Mucosa of descending colon (tissue), 3 donors: ENCODE data around the gene NKX2-2. TPM values are rescaled to one million over a fixed set of nuclear protein-coding genes. Genes with fewer than 3 reads are reported as not detected.

Source experiments
- ATAC-seq: fragments of 200-7000 bp; cut with Tn5 transposase; one replicate; pipeline ENCODE4 v1.9.1; 2020; ENCODE audit warnings: mild to moderate bottlenecking, moderate library complexity
- DNase-seq, 3 donors: peaks; one replicate each; pipeline ENCODE4 v3.0.0-alpha.2; 2020
- H3K36me3 ChIP-seq: fragments of 200-600 bp; one replicate; pipeline ENCODE4 v1.8.0; 2021; ENCODE audit warnings: low read depth, mild to moderate bottlenecking
- H3K4me1 ChIP-seq: fragments of 200-600 bp; one replicate; pipeline ENCODE4 v1.8.0; 2021; ENCODE audit warnings: low read depth, mild to moderate bottlenecking
- H3K4me3 ChIP-seq: fragments of 200-600 bp; one replicate; pipeline ENCODE4 v1.8.0; 2021; ENCODE audit warnings: mild to moderate bottlenecking
- H3K9me3 ChIP-seq: fragments of 200-600 bp; one replicate; pipeline ENCODE4 v1.8.0; 2021; ENCODE audit warnings: mild to moderate bottlenecking
- CTCF ChIP-seq: fragments of 200-600 bp; IDR thresholded peaks from one replicate; pipeline ENCODE4 v1.8.0; 2022; ENCODE audit warnings: antibody characterized with exemption, mild to moderate bottlenecking
- intact Hi-C, 2 donors: fragments of 100-400 bp; cut with DNase I in 1 of 2; cut with micrococcal nuclease in 1 of 2; formaldehyde crosslinking; loops; one replicate each; pipeline versions ENCODE4 v1.11.0 to v1.11.1; 2022; cut with DNase I, micrococcal nuclease
- total RNA-seq, 3 donors: library from RNA; stranded (reverse); fragmentation: NEBNext Ultra II Directional in 2 of 3; extraction: Animal tissue kit (Norgen Biotek cat#: 25700) in 2 of 3; gene quantifications; one replicate each; pipeline versions ENCODE4 v1.2.1 to v1.2.4, GENCODE V29; 2021 to 2023
- donor health status: DM: no; HTN: no; CAD: no; lungs with moderate emphysema.
- donor health status: DM: no; HTN: no; CAD: no.
- donor health status: DM: no; HTN: yes; CAD: no.

The NKX2-2 gene
- total RNA-seq, 3 donors from 2014 or later = 0.22 to 1.8 (median 0.81) TPM

- ATAC-seq (no peak), DNase-seq (no peak)
- no peak for TF ChIP-seq CTCF
- no peaks in the 10 kb centered on the region for H3K36me3 ChIP-seq
- peaks cover 23% of the 10 kb centered on the region for H3K4me1 ChIP-seq
- intact Hi-C loops = no loop called here
- H3K4me3 ChIP-seq = no peak overlapping the region
- H3K9me3 ChIP-seq = no peaks in the 10 kb centered on the region
These were observed 1.2 kb downstream of the NKX2-2 start for GRCh38 chr20:21512634-21513180.

GRCh38 chr20:21511850-21512633 is 1.8 kb downstream of the NKX2-2 start:
- H3K4me1 ChIP-seq = peaks cover 23% of the 10 kb centered on the region
- intact Hi-C loops = no loop called here
- no peaks in the 10 kb centered on the region for H3K36me3 ChIP-seq
- H3K9me3 ChIP-seq = no peaks in the 10 kb centered on the region
- no peak overlapping the region for H3K4me3 ChIP-seq
- ATAC-seq (peak; percentile 13), DNase-seq (no peak)
- no peak for TF ChIP-seq CTCF

DNA sequence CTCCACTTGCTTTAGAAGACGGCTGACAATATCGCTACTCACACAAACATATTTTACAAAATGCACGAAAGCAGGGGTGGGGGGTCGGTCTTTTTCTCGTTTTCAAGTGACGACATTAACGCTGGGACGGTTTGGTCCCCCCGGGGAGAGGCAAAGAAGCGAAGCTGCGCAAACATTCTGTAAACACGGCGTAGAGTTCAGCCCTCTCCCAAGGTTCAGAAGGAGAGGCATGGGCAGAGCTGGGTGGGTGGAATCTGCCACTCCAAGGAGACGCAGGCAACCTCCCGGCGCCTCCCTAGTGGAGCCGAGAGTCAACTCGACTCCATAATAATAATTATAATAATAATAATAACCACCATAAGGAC is 2.4 kb downstream of the NKX2-2 start:
- intact Hi-C loops = no loop called here
- no peak for DNase-seq
- no peak overlapping the region for H3K4me3 ChIP-seq
- H3K4me1 ChIP-seq = peaks cover 25% of the 10 kb centered on the region
- no peaks in the 10 kb centered on the region for H3K36me3 ChIP-seq
- TF ChIP-seq CTCF = no peak
- no peak for ATAC-seq
- no peaks in the 10 kb centered on the region for H3K9me3 ChIP-seq

DNA sequence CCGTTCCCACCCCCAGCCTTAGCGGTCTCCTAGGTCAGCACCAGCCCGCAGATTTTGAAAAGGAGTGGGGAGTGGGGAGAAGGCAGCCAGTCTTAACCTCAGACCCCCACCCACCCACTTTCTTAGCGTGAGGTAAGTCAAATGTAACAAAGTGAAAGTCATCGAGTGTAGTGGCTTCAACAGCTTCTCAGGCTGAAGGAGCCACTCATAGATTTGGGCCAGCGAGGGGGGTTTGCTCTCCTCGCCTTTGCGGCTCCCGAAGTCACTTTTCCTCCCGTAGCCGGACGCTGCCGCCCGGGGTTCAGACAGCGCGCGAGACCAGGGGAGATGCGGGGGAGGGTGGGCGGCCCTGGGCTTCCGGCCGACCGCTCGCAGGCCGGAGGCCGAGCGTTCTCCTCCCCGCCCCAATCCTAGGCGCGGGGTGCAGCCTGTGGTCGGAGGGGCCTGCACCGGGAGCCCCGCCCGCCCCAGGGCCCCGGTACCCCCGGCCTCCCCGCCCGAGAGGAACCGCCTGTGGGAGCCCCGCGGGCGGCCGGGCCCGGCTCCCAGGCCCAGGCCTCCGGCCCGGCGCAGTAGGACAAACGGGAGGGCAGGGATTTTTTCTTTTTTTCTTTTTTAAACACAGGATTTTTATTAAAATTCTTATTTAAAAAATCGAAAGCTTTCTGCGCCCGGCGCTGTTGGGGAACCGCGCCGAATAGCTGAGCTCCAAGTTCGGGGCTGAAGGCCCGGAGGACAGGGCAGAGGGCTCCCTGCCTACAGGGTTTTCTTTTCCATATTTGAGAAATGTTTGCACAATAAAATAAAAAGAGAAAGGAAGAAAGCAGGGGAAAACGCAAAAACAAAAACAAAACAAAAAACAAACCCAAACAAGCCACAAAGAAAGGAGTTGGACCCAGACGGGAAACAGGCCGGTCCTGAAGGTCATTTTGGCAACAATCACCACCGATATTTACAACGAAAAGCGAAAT is 3.2 kb downstream of the NKX2-2 start:
- no peak overlapping the region for H3K4me3 ChIP-seq
- H3K4me1 ChIP-seq = peaks cover 31% of the 10 kb centered on the region
- no peak for ATAC-seq
- intact Hi-C loops = no loop called here
- DNase-seq = no peak
- no peaks in the 10 kb centered on the region for H3K36me3 ChIP-seq
- TF ChIP-seq CTCF = no peak
- no peaks in the 10 kb centered on the region for H3K9me3 ChIP-seq

DNA sequence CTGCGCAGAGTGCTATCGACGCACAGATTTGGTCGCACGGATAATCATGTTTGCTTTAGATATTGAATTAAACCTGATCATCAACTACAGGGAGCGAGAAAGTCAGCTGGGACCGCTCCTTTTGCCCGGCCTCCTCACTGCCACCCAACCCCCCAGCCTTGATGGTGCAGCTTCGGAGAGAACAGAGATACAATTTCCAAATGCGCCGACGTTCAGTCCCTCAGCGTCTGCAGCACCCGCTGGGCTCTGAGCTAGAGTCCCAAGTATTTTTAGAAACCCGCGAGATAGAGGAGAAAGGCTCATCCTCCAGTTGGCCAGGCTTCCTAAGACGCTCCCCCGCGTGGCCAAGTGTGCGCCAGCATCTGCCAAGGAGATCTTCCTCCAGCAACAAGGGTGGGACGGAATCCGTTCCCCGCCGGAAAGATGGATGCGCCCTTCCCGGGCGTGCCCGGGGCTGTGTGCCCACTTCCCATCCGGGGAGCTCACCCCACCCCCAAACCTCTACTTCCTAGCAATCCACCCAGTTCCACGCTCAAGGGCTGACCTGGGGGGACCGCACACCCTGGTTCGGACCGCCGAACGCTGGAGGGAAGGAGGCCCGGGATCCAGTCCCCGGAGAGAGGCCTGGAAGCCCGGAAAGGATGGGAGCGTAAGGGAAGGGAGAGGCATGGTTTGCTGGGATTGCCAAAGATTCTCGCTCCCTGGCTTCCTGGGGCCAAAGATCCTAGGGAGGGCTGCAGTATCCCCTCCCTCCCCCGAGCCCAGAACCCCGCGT is 4.1 kb downstream of the NKX2-2 start:
- peaks cover 36% of the 10 kb centered on the region for H3K4me1 ChIP-seq
- intact Hi-C loops = loop anchor here (5.0 to 10.0 kb wide), 3 partner anchors 272 to 675 kb away; no protein-coding TSS in a partner anchor
- DNase-seq (no peak), ATAC-seq (no peak)
- no peak overlapping the region for H3K4me3 ChIP-seq
- H3K36me3 ChIP-seq = no peaks in the 10 kb centered on the region
- no peak for TF ChIP-seq CTCF
- H3K9me3 ChIP-seq = no peaks in the 10 kb centered on the region
